Astrocyte (in vitro differentiated cells and primary cell): ENCODE results near the gene EHD4. TPM values are rescaled to one million over a fixed set of nuclear protein-coding genes. Genes with fewer than 3 reads are reported as not detected.

Experiments
- DNase-seq: peaks from one replicate; pipeline ENCODE4 v3.0.0-alpha.2; 2010; ENCODE audit warnings: low read depth
- FAIRE-seq: peaks from 2 replicates; lab custom pipeline; 2011; peaks lifted over from hg19 to GRCh38; lab: Jason Lieb, UNC
- H2AFZ ChIP-seq: 2 replicates; pipeline ENCODE4 v1.6.0; 2012; ENCODE audit warnings: low read depth, low read length, inconsistent platforms
- H3K27ac ChIP-seq: 2 replicates; pipeline ENCODE4 v1.5.1; 2011; ENCODE audit warnings: low read depth, low read length, inconsistent platforms
- H3K27me3 ChIP-seq: 2 replicates; pipeline ENCODE4 v1.6.0; 2011; ENCODE audit warnings: low read length, inconsistent platforms; ENCODE audit not compliant: insufficient read depth
- H3K36me3 ChIP-seq: 2 replicates; pipeline ENCODE4 v1.5.1; 2011; ENCODE audit warnings: low read length, inconsistent platforms; ENCODE audit not compliant: insufficient read depth
- H3K4me1 ChIP-seq: 2 replicates; pipeline ENCODE4 v1.5.1; 2011; ENCODE audit warnings: low read length, inconsistent platforms; ENCODE audit not compliant: insufficient read depth
- H3K4me2 ChIP-seq: 2 replicates; pipeline ENCODE4 v1.6.0; 2012; ENCODE audit warnings: low read length, inconsistent platforms
- H3K4me3 ChIP-seq: 2 replicates; pipeline ENCODE4 v1.5.1; 2011; ENCODE audit warnings: low read depth, mild to moderate bottlenecking, low read length, inconsistent platforms; ENCODE audit not compliant: insufficient read depth
- H3K79me2 ChIP-seq: 2 replicates; pipeline ENCODE4 v1.6.0; 2012; ENCODE audit warnings: mild to moderate bottlenecking, low read length, inconsistent platforms; ENCODE audit not compliant: insufficient read depth
- H3K9ac ChIP-seq: 2 replicates; pipeline ENCODE4 v1.6.0; 2012; ENCODE audit warnings: mild to moderate bottlenecking, low read length, inconsistent platforms
- H3K9me3 ChIP-seq: 2 replicates; pipeline ENCODE4 v1.5.1; 2012; ENCODE audit warnings: low read depth, mild to moderate bottlenecking, low read length, inconsistent platforms; ENCODE audit not compliant: insufficient read depth
- H4K20me1 ChIP-seq: 2 replicates; pipeline ENCODE4 v1.6.0; 2012; ENCODE audit warnings: low read length, inconsistent platforms; ENCODE audit not compliant: insufficient read depth
- H3K27ac Mint-ChIP-seq: one replicate; pipeline ENCODE4 v1.8.0; 2021; ENCODE audit warnings: mild to moderate bottlenecking, mixed read lengths; ENCODE audit not compliant: unreplicated experiment
- H3K27me3 Mint-ChIP-seq: one replicate; pipeline ENCODE4 v1.8.0; 2021; ENCODE audit warnings: low read depth, mixed read lengths; ENCODE audit not compliant: unreplicated experiment
- H3K36me3 Mint-ChIP-seq: one replicate; pipeline ENCODE4 v1.8.0; 2021; ENCODE audit warnings: low read depth, mixed read lengths; ENCODE audit not compliant: unreplicated experiment
- H3K4me1 Mint-ChIP-seq: one replicate; pipeline ENCODE4 v1.8.0; 2021; ENCODE audit warnings: low read depth, mixed read lengths; ENCODE audit not compliant: unreplicated experiment
- H3K4me3 Mint-ChIP-seq: one replicate; pipeline ENCODE4 v1.8.0; 2021; ENCODE audit warnings: mild to moderate bottlenecking, moderate library complexity, mixed read lengths; ENCODE audit not compliant: unreplicated experiment
- H3K9me3 Mint-ChIP-seq: one replicate; pipeline ENCODE4 v1.8.0; 2021; ENCODE audit warnings: mild to moderate bottlenecking, mixed read lengths; ENCODE audit not compliant: unreplicated experiment
- CTCF ChIP-seq: IDR thresholded peaks from 2 replicates; pipeline ENCODE4 v1.5.1; 2011; ENCODE audit warnings: low read depth, mild to moderate bottlenecking, inconsistent platforms, low read length, moderate library complexity; ENCODE audit not compliant: insufficient read depth
- EZH2 ChIP-seq: IDR thresholded peaks from 2 replicates; pipeline ENCODE4 v1.6.1; 2012; ENCODE audit warnings: mild to moderate bottlenecking, low read length, inconsistent platforms; ENCODE audit not compliant: insufficient read depth
- total RNA-seq: library from RNA; stranded (reverse); gene quantifications from 2 replicates; pipeline ENCODE4 v1.2.1, GENCODE V29; 2021

Gene EHD4
- total RNA-seq, 1 donor from 2014 or later, result 46.4 TPM

- H3K9me3 Mint-ChIP-seq, result no peaks in the 10 kb centered on the region
- peaks cover 9% of the 10 kb centered on the region for H3K27me3 Mint-ChIP-seq
- TF ChIP-seq EZH2 (no peak), CTCF (no peak)
- H2AFZ ChIP-seq, result no peak overlapping the region
- H3K36me3 ChIP-seq, result no peaks in the 10 kb centered on the region
- H3K27me3 ChIP-seq, result no peaks in the 10 kb centered on the region
- no peaks in the 10 kb centered on the region for H3K79me2 ChIP-seq
- peaks cover 6% of the 10 kb centered on the region for H3K4me1 ChIP-seq
- H3K27ac Mint-ChIP-seq, result no peak overlapping the region
- H4K20me1 ChIP-seq, result no peaks in the 10 kb centered on the region
- no peak for DNase-seq
- no peak overlapping the region for H3K27ac ChIP-seq
- no peak overlapping the region for H3K4me3 ChIP-seq
- no peak for FAIRE-seq
- H3K4me1 Mint-ChIP-seq, result no peaks in the 10 kb centered on the region
- no peak overlapping the region for H3K4me2 ChIP-seq
- H3K4me3 Mint-ChIP-seq, result no peak overlapping the region
- peaks cover 2% of the 10 kb centered on the region for H3K36me3 Mint-ChIP-seq
- H3K9ac ChIP-seq, result no peak overlapping the region
- no peaks in the 10 kb centered on the region for H3K9me3 ChIP-seq
Observed at GRCh38 chr15:41854443-41854842, 117.9 kb downstream of the EHD4 start.

GRCh38 chr15:41853831-41854230 lies 118.5 kb downstream of the EHD4 start:
- no peaks in the 10 kb centered on the region for H4K20me1 ChIP-seq
- H3K36me3 Mint-ChIP-seq, result peaks cover under 1% of the 10 kb centered on the region
- no peak for TF ChIP-seq CTCF
- TF ChIP-seq EZH2, result no peak

GRCh38 chr15:41852736-41853590 lies 119.4 kb downstream of the EHD4 start:
- H3K27ac Mint-ChIP-seq, result no peak overlapping the region
- H3K79me2 ChIP-seq, result no peaks in the 10 kb centered on the region
- TF ChIP-seq EZH2 (no peak), CTCF (no peak)
- no peaks in the 10 kb centered on the region for H4K20me1 ChIP-seq
- peaks cover 8% of the 10 kb centered on the region for H3K36me3 Mint-ChIP-seq
- H3K9me3 Mint-ChIP-seq, result no peaks in the 10 kb centered on the region
- H3K4me2 ChIP-seq, result no peak overlapping the region
- FAIRE-seq (no peak), DNase-seq (no peak)
- H3K4me3 ChIP-seq, result no peak overlapping the region
- H3K27me3 Mint-ChIP-seq, result peaks cover 9% of the 10 kb centered on the region
- H3K4me1 ChIP-seq, result peaks cover 6% of the 10 kb centered on the region
- H3K9me3 ChIP-seq, result no peaks in the 10 kb centered on the region
- H3K4me3 Mint-ChIP-seq, result no peak overlapping the region
- H3K36me3 ChIP-seq, result no peaks in the 10 kb centered on the region
- no peak overlapping the region for H3K27ac ChIP-seq
- no peak overlapping the region for H3K9ac ChIP-seq
- H3K4me1 Mint-ChIP-seq, result peaks cover 5% of the 10 kb centered on the region
- H2AFZ ChIP-seq, result no peak overlapping the region
- H3K27me3 ChIP-seq, result no peaks in the 10 kb centered on the region

More at GRCh38 chr15:41853831-41854230, 118.5 kb downstream of the EHD4 start:
- FAIRE-seq (no peak), DNase-seq (no peak)
- H3K27ac Mint-ChIP-seq, result no peak overlapping the region
- Histone ChIP-seq H3K9ac (no peak overlapping the region), H3K4me2 (no peak overlapping the region), H2AFZ (no peak overlapping the region), H3K27me3 (no peaks in the 10 kb centered on the region), H3K4me1 (peaks cover 6% of the 10 kb centered on the region), H3K36me3 (no peaks in the 10 kb centered on the region), H3K9me3 (no peaks in the 10 kb centered on the region), H3K79me2 (no peaks in the 10 kb centered on the region), H3K27ac (no peak overlapping the region), H3K4me3 (no peak overlapping the region)
- no peak overlapping the region for H3K4me3 Mint-ChIP-seq
- H3K4me1 Mint-ChIP-seq, result no peaks in the 10 kb centered on the region
- H3K9me3 Mint-ChIP-seq, result no peaks in the 10 kb centered on the region
- H3K27me3 Mint-ChIP-seq, result peaks cover 5% of the 10 kb centered on the region
